Left ventricle myocardium inferior (tissue), 1 donor: Measurements from ENCODE around the gene NCF2. TPM values are rescaled to one million over a fixed set of nuclear protein-coding genes. Genes with fewer than 3 reads are reported as not detected.
"Not testable (repeated sequence)": the region's sequence is repeated elsewhere in the genome, so short reads cannot be mapped to it uniquely, and the experiment has no call there.

Source experiments
- DNase-seq: peaks from one replicate; pipeline ENCODE4 v3.0.0-alpha.2; 2020
- H3K27ac ChIP-seq: fragments of 200-600 bp; replicated peaks from 2 replicates; pipeline ENCODE4 v1.8.0; 2021
- H3K27me3 ChIP-seq: fragments of 200-600 bp; 2 replicates; pipeline ENCODE4 v1.8.0; 2021; ENCODE audit warnings: low read depth
- H3K36me3 ChIP-seq: fragments of 200-600 bp; 2 replicates; pipeline ENCODE4 v1.8.0; 2021
- H3K4me1 ChIP-seq: fragments of 200-600 bp; 2 replicates; pipeline ENCODE4 v1.8.0; 2021
- H3K4me3 ChIP-seq: fragments of 200-600 bp; 2 replicates; pipeline ENCODE4 v1.8.0; 2021; ENCODE audit warnings: mild to moderate bottlenecking, moderate library complexity
- H3K9me3 ChIP-seq: fragments of 200-600 bp; replicated peaks from 2 replicates; pipeline ENCODE4 v1.8.0; 2021
- intact Hi-C: fragments of 100-400 bp; cut with micrococcal nuclease; formaldehyde crosslinking; loops from one replicate; pipeline ENCODE4 v1.11.0; 2022
- total RNA-seq: library from RNA; stranded (reverse); fragmentation: NEBNext Ultra II Directional; extraction: Animal tissue kit (Norgen Biotek cat#: 25700); gene quantifications from one replicate; pipeline ENCODE4 v1.2.1, GENCODE V29; 2021
- TF ChIP-seq, protein P1 (sequence below): fragments of 200-600 bp; IDR thresholded peaks from 2 replicates; pipeline ENCODE4 v1.8.0; 2021; ENCODE audit warnings: antibody characterized with exemption, mild to moderate bottlenecking, borderline replicate concordance
- donor health status: DM: no; HTN: yes; CAD: no; lungs with severe emphysema.

NCF2 gene
- total RNA-seq, 1 donor from 2014 or later, result 4.5 TPM

DNA sequence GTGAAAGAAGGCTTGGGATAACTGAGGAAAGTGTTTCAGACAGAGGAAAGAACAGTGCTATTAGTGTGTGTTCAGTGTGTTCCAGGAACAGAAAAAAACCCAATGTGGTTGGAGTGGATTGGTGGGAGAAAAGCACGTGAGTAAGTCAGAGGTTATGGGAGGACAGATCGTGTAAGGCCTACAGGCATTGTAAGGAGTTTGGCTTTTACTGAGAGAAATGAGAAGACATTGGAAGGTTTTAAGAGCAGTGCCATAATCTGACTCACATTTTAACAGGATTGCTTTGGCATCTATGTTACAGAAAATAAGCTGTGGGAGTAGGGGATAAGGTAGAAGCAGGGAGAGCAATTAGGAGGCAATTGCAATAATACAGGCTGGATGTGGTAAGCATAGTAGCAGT, 40.5 kb upstream of the NCF2 start:
- Histone ChIP-seq H3K9me3 (no peaks in the 10 kb centered on the region), H3K36me3 (peaks cover 43% of the 10 kb centered on the region), H3K4me3 (peak overlapping the region; percentile 86), H3K27me3 (no peaks in the 10 kb centered on the region), H3K4me1 (peaks cover 94% of the 10 kb centered on the region), H3K27ac (peak overlapping the region; percentile 97)
- intact Hi-C loops, result loop anchor here (10.0 kb wide), 1 partner anchor 156 kb away; the partner anchor contains the start of gene SMG7
- TF ChIP-seq, protein P1, sequence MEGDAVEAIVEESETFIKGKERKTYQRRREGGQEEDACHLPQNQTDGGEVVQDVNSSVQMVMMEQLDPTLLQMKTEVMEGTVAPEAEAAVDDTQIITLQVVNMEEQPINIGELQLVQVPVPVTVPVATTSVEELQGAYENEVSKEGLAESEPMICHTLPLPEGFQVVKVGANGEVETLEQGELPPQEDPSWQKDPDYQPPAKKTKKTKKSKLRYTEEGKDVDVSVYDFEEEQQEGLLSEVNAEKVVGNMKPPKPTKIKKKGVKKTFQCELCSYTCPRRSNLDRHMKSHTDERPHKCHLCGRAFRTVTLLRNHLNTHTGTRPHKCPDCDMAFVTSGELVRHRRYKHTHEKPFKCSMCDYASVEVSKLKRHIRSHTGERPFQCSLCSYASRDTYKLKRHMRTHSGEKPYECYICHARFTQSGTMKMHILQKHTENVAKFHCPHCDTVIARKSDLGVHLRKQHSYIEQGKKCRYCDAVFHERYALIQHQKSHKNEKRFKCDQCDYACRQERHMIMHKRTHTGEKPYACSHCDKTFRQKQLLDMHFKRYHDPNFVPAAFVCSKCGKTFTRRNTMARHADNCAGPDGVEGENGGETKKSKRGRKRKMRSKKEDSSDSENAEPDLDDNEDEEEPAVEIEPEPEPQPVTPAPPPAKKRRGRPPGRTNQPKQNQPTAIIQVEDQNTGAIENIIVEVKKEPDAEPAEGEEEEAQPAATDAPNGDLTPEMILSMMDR, result no peak
- no peak for DNase-seq

DNA sequence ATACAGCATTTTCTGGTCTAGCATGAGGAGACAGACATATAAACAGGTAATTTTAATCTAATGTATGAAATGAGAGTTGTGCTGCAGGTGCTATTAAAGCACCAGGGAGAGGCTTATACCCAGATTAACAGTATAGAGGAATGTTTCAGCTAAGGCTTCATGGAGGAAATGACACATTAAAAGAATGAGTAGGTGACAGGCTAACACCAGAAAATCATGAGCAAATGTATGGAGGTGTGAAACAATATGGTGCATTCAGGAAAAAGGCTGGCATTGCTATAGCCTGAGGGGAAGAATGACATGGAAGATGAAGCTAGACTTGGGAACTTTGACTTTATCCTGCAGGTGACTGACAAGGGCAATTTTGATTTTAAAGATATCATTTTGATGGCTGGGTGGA, 38.3 kb upstream of the NCF2 start:
- peaks cover 50% of the 10 kb centered on the region for H3K36me3 ChIP-seq
- no peaks in the 10 kb centered on the region for H3K9me3 ChIP-seq
- H3K4me1 ChIP-seq, result peaks cover 91% of the 10 kb centered on the region
- intact Hi-C loops, result no loop called here
- no peak for DNase-seq
- TF ChIP-seq, protein P1, result no peak
- no peaks in the 10 kb centered on the region for H3K27me3 ChIP-seq
- H3K4me3 ChIP-seq, result no peak overlapping the region
- peak overlapping the region; percentile 4 for H3K27ac ChIP-seq

DNA sequence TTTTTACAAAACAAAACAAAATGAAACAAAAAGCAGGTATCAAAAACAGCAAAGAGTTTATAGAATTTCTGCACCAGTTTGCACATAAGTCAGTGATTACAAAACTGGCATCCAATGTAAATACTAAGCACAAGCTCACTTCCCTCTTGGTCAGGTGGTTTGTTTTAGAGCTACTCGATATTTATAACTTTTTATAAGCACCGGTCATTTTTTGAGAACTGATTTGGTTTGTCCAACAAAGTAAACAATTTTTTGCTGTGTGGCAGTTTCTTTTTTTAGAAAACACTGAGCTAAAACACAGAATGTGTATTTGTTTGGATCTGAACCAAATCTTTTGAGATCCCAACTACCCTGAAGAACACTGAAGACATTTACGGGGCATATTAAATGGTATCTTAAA, 36.0 kb upstream of the NCF2 start:
- Histone ChIP-seq H3K27ac (peak overlapping the region; percentile 47), H3K4me1 (peaks cover 84% of the 10 kb centered on the region), H3K36me3 (peaks cover 50% of the 10 kb centered on the region)
- intact Hi-C loops, H3K4me3 ChIP-seq, H3K27me3 ChIP-seq, H3K9me3 ChIP-seq, DNase-seq: not testable (repeated sequence)

DNA sequence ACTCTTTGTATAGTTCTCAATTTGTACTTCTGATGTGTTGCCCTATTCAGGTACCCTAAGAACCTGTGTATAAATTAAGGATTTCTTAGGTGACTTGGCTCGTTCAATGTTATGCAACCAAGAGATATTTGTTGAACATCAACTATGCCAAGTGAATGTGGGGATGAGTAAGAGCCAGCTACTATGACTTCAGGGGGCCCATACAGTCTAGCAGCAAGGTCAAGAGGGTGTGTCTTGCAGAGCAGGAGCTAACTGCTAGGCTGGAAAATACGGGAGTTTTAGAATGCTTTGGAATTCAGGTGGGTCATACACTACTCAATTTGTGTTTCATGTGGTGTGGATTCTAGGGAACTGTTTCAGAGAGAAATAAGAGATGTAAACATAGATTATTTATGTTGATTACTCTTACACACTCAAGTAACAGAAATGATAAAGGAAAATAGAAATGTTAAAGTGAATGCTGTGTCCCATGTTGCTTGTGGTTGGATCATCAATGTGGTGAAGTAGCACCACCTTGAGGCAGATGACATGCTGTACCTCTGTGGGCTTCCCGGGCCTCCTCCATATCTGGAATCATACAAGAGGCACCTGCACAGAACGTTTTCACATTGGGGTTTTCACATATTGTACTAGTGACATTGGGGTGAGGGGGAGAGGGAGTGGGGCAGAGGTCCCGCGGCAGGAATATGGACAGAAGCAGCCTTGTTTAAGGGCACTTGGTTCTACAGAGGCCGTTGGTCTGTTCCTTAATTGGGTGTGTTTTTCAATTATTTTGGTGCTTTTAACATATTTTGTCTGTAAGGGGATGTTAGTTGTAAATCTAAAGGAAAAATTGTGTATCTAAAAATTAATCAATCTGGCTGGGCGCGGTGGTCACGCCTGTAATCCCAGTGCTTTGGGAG, 32.9 kb upstream of the NCF2 start:
- Histone ChIP-seq H3K4me1 (peaks cover 53% of the 10 kb centered on the region), H3K36me3 (peaks cover 19% of the 10 kb centered on the region), H3K4me3 (no peak overlapping the region), H3K9me3 (no peaks in the 10 kb centered on the region), H3K27ac (peak overlapping the region; percentile 37), H3K27me3 (no peaks in the 10 kb centered on the region)
- peak; percentile 33 for DNase-seq
- TF ChIP-seq, protein P1, result peak; percentile 82
- intact Hi-C loops, result no loop called here

DNA sequence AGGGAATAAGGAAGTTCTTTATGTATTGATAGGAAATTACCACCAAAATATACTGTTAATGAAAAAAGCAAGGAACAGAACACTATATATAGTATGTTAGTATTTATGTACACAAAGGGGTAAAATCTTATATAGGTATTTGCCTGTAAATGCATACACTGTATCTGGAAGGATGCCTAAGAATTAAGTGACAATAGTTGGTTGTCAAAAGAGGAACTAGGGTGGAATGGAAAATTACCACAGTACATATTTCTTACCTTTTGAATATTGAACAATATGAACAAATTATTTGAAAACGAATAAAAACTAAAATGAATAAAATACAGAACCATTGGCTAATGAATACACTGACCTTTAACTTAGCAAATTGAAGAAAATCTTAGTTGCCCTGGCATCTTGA, 31.8 kb upstream of the NCF2 start:
- Histone ChIP-seq H3K27me3 (no peaks in the 10 kb centered on the region), H3K9me3 (no peaks in the 10 kb centered on the region), H3K4me3 (no peak overlapping the region), H3K36me3 (peaks cover 8% of the 10 kb centered on the region), H3K27ac (no peak overlapping the region), H3K4me1 (peaks cover 44% of the 10 kb centered on the region)
- DNase-seq, result no peak
- TF ChIP-seq, protein P1, result no peak
- intact Hi-C loops, result no loop called here

DNA sequence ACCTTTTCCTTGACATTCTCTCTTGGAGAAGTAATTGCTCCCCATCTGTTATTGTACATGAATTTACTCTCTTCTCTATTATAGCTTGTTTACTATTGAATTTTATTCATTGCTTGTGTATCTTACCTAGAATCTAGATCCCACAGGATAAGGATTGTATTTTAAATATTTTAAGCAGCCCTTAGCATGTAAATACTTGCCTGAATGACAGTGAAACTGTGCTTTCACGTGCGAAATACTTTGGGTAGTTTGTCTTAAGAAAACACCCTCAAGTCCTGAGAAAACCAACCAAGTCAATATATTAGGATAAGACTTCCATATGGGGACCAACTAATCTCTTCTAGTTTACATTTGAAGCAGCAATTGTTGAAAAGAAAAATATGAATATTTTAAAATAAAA, 30.1 kb upstream of the NCF2 start:
- H3K27me3 ChIP-seq, result no peaks in the 10 kb centered on the region
- DNase-seq, result no peak
- H3K4me1 ChIP-seq, result peaks cover 27% of the 10 kb centered on the region
- no peak overlapping the region for H3K27ac ChIP-seq
- H3K9me3 ChIP-seq, result no peaks in the 10 kb centered on the region
- TF ChIP-seq, protein P1, result no peak
- intact Hi-C loops, result no loop called here
- H3K4me3 ChIP-seq, result no peak overlapping the region
- peaks cover 3% of the 10 kb centered on the region for H3K36me3 ChIP-seq
